ENCODE results near the gene GRAMD1B.

GRCh38 chr11:123670081-123670480 is 240.0 kb downstream of the GRAMD1B start:
- TF ChIP-seq CTCF (IDR thresholded peaks at IDR 0.05): no peak
- TF ChIP-seq POLR2A (IDR thresholded peaks at IDR 0.05; ENCODE audit: low read depth): no peak
- TF ChIP-seq EP300 (IDR thresholded peaks at IDR 0.05): no peak
